ENCODE measurements around the gene TNKS1BP1. TPM values are rescaled to one million over a fixed set of nuclear protein-coding genes. Genes with fewer than 3 reads are reported as not detected.

TNKS1BP1 gene
- total RNA-seq, 1 donor from 2014 or later = 198 TPM

- H3K4me1 Mint-ChIP-seq (ENCODE audit: low read depth, unreplicated experiment) = peaks cover 15% of the 10 kb centered on the region
- no peak overlapping the region for H3K4me3 Mint-ChIP-seq (ENCODE audit: unreplicated experiment)
- no peaks in the 10 kb centered on the region for H3K27me3 Mint-ChIP-seq (ENCODE audit: unreplicated experiment)
- peaks cover 3% of the 10 kb centered on the region for H3K36me3 Mint-ChIP-seq (ENCODE audit: unreplicated experiment)
- H3K9me3 Mint-ChIP-seq (ENCODE audit: unreplicated experiment) = no peaks in the 10 kb centered on the region
- no peak for DNase-seq
- H3K27ac Mint-ChIP-seq (ENCODE audit: unreplicated experiment) = no peak overlapping the region
- no peak for TF ChIP-seq CTCF (IDR thresholded peaks at IDR 0.05; ENCODE audit: partially characterized antibody, unreplicated experiment)
These were observed 51.2 kb downstream of the TNKS1BP1 start for GRCh38 chr11:57273448-57274058.

DNA sequence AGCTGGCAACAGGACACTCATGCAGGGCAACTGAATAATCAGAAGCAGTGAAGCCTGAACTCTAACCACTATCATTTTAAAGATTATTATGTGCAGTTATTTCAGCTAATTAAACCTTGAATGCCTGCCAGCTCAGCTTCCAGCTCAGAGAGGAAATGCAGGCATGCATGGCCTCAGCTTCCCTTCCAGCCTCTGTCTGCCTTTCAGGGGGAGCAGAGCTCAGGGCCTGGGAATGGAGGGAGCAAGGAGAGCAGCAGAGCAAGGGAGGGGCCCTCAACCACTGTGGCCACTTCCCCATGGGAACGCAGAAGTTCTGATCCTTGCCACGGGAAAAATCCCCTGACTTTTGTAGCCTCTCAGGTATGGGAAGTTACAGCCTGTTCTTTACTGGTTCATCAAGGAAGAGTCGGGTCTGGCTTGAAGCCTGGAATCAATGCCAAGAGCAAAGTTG lies 55.2 kb downstream of the TNKS1BP1 start:
- DNase-seq = no peak
- H3K27ac Mint-ChIP-seq (ENCODE audit: unreplicated experiment) = no peak overlapping the region
- no peak for TF ChIP-seq CTCF (IDR thresholded peaks at IDR 0.05; ENCODE audit: partially characterized antibody, unreplicated experiment)
- peaks cover 19% of the 10 kb centered on the region for H3K36me3 Mint-ChIP-seq (ENCODE audit: unreplicated experiment)
- no peaks in the 10 kb centered on the region for H3K4me1 Mint-ChIP-seq (ENCODE audit: low read depth, unreplicated experiment)
- H3K27me3 Mint-ChIP-seq (ENCODE audit: unreplicated experiment) = no peaks in the 10 kb centered on the region
- H3K9me3 Mint-ChIP-seq (ENCODE audit: unreplicated experiment) = peaks cover 4% of the 10 kb centered on the region
- H3K4me3 Mint-ChIP-seq (ENCODE audit: unreplicated experiment) = no peak overlapping the region

- H3K4me1 Mint-ChIP-seq (ENCODE audit: low read depth, unreplicated experiment) = no peaks in the 10 kb centered on the region
- no peak overlapping the region for H3K4me3 Mint-ChIP-seq (ENCODE audit: unreplicated experiment)
- DNase-seq = no peak
- TF ChIP-seq CTCF (IDR thresholded peaks at IDR 0.05; ENCODE audit: partially characterized antibody, unreplicated experiment) = no peak
- no peak overlapping the region for H3K27ac Mint-ChIP-seq (ENCODE audit: unreplicated experiment)
- peaks cover 16% of the 10 kb centered on the region for H3K36me3 Mint-ChIP-seq (ENCODE audit: unreplicated experiment)
- peaks cover 5% of the 10 kb centered on the region for H3K9me3 Mint-ChIP-seq (ENCODE audit: unreplicated experiment)
- no peaks in the 10 kb centered on the region for H3K27me3 Mint-ChIP-seq (ENCODE audit: unreplicated experiment)
These were observed 58.6 kb downstream of the TNKS1BP1 start for GRCh38 chr11:57266157-57266556.

GRCh38 chr11:57263351-57263750 lies 61.4 kb downstream of the TNKS1BP1 start:
- Mint-ChIP-seq H3K27me3 (ENCODE audit: unreplicated experiment) (peaks cover 1% of the 10 kb centered on the region), H3K4me1 (ENCODE audit: low read depth, unreplicated experiment) (no peaks in the 10 kb centered on the region), H3K9me3 (ENCODE audit: unreplicated experiment) (peaks cover 7% of the 10 kb centered on the region), H3K4me3 (ENCODE audit: unreplicated experiment) (no peak overlapping the region), H3K27ac (ENCODE audit: unreplicated experiment) (no peak overlapping the region), H3K36me3 (ENCODE audit: unreplicated experiment) (peaks cover 16% of the 10 kb centered on the region)
- no peak for DNase-seq
- no peak for TF ChIP-seq CTCF (IDR thresholded peaks at IDR 0.05; ENCODE audit: partially characterized antibody, unreplicated experiment)

DNA sequence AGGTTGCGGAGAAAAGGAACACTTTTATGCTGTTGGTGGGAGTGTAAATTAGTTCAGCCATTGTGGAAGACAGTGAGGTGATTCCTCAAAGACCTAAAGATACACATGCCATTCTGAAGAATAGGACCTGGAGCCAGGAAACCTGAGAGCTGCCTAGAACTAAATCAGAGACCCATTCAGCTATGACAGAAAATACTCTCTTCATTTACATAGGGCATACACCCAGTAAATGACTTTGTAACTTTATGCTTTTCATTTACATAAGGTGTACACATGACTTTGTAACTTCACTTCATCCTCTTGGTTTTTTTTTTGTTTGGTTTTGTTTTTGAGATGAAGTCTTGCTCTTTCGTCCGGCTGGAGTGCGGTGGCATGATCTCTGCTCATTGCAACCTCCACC lies 62.6 kb downstream of the TNKS1BP1 start:
- no peak overlapping the region for H3K4me3 Mint-ChIP-seq (ENCODE audit: unreplicated experiment)
- DNase-seq = no peak
- no peak for TF ChIP-seq CTCF (IDR thresholded peaks at IDR 0.05; ENCODE audit: partially characterized antibody, unreplicated experiment)
- H3K9me3 Mint-ChIP-seq (ENCODE audit: unreplicated experiment) = peaks cover 10% of the 10 kb centered on the region
- peaks cover 11% of the 10 kb centered on the region for H3K36me3 Mint-ChIP-seq (ENCODE audit: unreplicated experiment)
- H3K4me1 Mint-ChIP-seq (ENCODE audit: low read depth, unreplicated experiment) = no peaks in the 10 kb centered on the region
- peaks cover 1% of the 10 kb centered on the region for H3K27me3 Mint-ChIP-seq (ENCODE audit: unreplicated experiment)
- no peak overlapping the region for H3K27ac Mint-ChIP-seq (ENCODE audit: unreplicated experiment)
